Stimulated activated CD8-positive, alpha-beta memory T cell treated with anti-CD3 and anti-CD28 coated beads, Interleukin-4, amount 100 ng/mL, for 1 hour (primary cell): Measurements from ENCODE around the gene SEMA5B.

Experiments used
- DNase-seq, 2 donors: peaks; one replicate each; pipeline ENCODE4 v3.0.0-alpha.2; 2020; ENCODE audit warnings: low read depth in 2 of 2, low spot score in 1 of 2

Gene SEMA5B

GRCh38 chr3:122928396-122929187 lies 99.0 kb downstream of the SEMA5B start:
- DNase-seq, result no peak

- DNase-seq, result no peak
Observed at GRCh38 chr3:122927726-122928125, 99.8 kb downstream of the SEMA5B start.

GRCh38 chr3:122926811-122927210 lies 100.8 kb downstream of the SEMA5B start:
- no peak for DNase-seq

GRCh38 chr3:122926322-122926721 lies 101.2 kb downstream of the SEMA5B start:
- DNase-seq, result no peak

GRCh38 chr3:122925756-122926155 lies 101.8 kb downstream of the SEMA5B start:
- DNase-seq, result no peak

GRCh38 chr3:122924056-122924455 lies 103.5 kb downstream of the SEMA5B start:
- no peak for DNase-seq

GRCh38 chr3:122923611-122924010 lies 104.0 kb downstream of the SEMA5B start:
- no peak for DNase-seq

GRCh38 chr3:122921791-122922651 lies 105.5 kb downstream of the SEMA5B start:
- no peak for DNase-seq

- no peak for DNase-seq
Observed at GRCh38 chr3:122920986-122921385, 106.6 kb downstream of the SEMA5B start.

GRCh38 chr3:122919291-122919610 lies 108.3 kb downstream of the SEMA5B start:
- DNase-seq, result no peak

GRCh38 chr3:122918576-122919290 lies 108.8 kb downstream of the SEMA5B start:
- no peak for DNase-seq

- no peak for DNase-seq
Observed at GRCh38 chr3:122917412-122917811, 110.2 kb downstream of the SEMA5B start.

- DNase-seq, result no peak
Observed at GRCh38 chr3:122916580-122916979, 111.0 kb downstream of the SEMA5B start.

- DNase-seq, result no peak
Observed at GRCh38 chr3:122916084-122916483, 111.5 kb downstream of the SEMA5B start.

GRCh38 chr3:122915300-122916055 lies 112.1 kb downstream of the SEMA5B start:
- DNase-seq, result no peak

- no peak for DNase-seq
Observed at GRCh38 chr3:122913539-122914100, 113.9 kb downstream of the SEMA5B start.

GRCh38 chr3:122912772-122913538 lies 114.6 kb downstream of the SEMA5B start:
- DNase-seq, result no peak

- no peak for DNase-seq
Observed at GRCh38 chr3:122911901-122912300, 115.7 kb downstream of the SEMA5B start.

- DNase-seq, result no peak
Observed at GRCh38 chr3:122908251-122908650, 119.3 kb downstream of the SEMA5B start.

GRCh38 chr3:122907471-122907870 lies 120.1 kb downstream of the SEMA5B start:
- DNase-seq, result no peak
